ENCODE data around the gene ASPG.
A peak's percentile ranks its signal among the peaks of the same experiment; 100 is the strongest.

ASPG gene

DNA sequence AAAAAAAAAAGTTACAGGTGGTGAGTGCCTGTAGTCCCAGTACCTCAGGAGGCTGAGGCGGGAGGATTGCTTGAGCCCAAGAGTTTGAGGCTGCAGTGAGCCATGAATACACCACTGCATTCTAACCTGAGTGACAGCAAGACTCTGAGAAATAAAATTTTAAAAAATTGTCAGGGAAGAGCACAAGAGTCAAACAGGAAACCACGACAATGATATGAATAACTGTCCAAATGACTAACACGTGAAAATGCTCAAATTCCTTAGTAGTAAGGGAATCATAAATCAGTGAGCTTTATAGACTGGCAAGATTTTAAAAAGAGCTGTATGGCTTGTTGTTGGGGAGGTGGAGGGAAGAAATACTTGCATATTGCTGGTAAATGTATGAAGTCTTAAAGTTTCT lies 12.9 kb upstream of the ASPG start:
- H3K4me3 ChIP-seq (ENCODE audit: low read depth, low read length), result no peak overlapping the region
- no peak for DNase-seq (ENCODE audit: low read depth)

DNA sequence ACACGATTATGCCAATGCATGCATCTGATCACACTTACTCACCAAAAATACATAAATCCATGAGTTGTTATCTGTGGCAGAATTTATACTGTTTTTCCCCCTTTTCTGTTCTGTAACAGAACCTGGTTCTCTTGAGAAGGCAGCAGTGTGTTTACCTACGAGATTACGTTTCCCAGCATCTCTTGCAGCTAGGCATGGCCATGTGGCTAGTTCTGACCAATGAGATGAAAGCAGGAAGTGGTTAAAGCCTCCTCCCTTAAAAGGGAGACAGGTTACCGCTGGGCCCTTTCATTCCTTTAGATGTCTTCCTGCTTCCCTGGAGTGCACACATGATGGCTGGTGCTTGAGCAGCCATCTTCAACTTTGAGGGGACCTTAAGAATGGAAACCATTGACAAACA lies 11.7 kb upstream of the ASPG start:
- DNase-seq (ENCODE audit: low read depth), result no peak
- H3K4me3 ChIP-seq (ENCODE audit: low read depth, low read length), result no peak overlapping the region

- no peak for DNase-seq (ENCODE audit: low read depth)
Measured at GRCh38 chr14:104075530-104076151, 9.9 kb upstream of the ASPG start.

DNA sequence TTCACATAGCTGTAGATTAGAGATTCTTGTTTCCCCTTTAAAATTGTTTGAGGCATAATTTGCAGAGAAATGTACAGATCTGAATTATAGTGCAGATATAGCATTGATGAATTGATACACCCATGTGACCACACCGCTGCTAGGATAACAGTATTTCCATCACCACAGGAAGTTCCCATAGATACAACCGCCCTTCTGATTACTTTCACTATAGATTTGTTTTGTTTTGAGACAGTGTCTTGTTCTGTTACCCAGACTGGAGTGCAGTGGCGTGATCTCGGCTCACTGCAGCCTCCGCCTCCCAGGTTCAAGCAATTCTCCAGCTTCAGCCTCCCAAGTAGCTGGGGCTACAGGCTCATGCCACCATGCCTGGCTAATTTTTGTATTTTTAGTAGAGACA lies 8.8 kb upstream of the ASPG start:
- H3K4me3 ChIP-seq (ENCODE audit: low read depth, low read length), result no peak overlapping the region
- DNase-seq (ENCODE audit: low read depth), result no peak

More at GRCh38 chr14:104075530-104076151, 9.9 kb upstream of the ASPG start:
- H3K4me3 ChIP-seq (ENCODE audit: low read depth, low read length), result no peak overlapping the region

DNA sequence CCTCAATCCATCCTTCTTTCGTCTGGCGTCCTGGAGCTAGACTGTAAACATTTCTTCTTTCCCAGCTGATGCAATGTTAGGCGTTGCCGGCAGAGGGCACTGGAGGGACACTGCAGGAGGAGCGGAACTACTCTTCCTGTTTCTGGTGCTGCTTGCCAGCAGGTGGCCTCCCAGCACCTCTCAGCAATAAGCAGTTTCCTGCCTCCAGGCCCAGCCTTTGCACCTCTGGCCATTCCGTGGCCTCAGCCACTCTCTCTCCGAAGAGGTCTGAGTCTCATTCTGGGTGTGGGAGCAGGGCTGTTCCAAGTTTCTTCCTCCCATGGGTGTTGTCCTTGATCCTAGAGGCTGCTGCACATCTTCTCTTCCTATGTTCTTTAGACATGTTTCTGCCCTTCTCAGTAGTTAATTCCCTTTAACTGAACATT lies 7.5 kb upstream of the ASPG start:
- peak; percentile 39 for DNase-seq (ENCODE audit: low read depth)
- no peak overlapping the region for H3K4me3 ChIP-seq (ENCODE audit: low read depth, low read length)

DNA sequence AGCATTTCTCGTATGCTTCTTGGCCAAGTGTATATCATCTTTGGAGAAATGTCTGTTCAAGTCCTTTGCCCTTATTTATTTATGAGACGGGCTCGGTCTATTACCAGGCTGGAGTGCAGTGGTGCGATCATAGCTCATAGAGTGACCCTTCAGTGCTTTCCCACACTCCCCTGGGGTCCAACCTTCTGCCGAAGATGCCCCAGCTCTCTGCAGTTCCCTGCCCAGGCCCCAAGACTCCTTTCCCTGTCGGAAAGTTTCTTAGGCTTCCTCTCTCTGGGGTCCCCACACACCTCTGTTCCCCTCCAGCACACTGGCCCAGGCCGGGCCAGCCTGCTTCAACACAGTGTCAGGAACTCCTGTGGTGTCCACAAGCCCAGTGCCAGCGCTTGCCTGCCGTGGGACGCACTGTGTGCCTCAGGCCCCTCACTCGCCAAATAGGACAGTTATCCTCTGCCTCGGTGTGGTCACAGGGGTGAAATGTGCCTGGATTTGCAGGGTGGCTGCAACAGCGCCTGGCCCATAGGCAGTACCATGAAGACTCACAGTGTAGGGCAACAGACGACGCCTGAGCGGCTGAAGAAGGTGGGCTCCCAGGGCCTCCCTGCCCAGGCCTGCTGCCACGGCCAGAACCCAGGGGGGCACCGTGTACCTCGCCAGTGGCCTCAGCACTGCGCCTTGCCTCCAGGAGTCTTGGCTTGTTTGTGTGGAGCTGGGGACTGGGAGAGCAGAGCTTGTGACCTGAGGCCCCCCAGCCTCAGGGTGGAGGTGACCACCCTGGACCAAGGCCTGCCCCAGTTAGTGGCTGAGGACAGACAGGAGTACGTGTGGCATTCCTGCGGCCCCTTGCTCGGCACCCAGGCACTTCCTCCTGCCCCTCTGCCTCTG lies 4.9 kb upstream of the ASPG start:
- DNase-seq (ENCODE audit: low read depth), result no peak
- H3K4me3 ChIP-seq (ENCODE audit: low read depth, low read length), result no peak overlapping the region

DNA sequence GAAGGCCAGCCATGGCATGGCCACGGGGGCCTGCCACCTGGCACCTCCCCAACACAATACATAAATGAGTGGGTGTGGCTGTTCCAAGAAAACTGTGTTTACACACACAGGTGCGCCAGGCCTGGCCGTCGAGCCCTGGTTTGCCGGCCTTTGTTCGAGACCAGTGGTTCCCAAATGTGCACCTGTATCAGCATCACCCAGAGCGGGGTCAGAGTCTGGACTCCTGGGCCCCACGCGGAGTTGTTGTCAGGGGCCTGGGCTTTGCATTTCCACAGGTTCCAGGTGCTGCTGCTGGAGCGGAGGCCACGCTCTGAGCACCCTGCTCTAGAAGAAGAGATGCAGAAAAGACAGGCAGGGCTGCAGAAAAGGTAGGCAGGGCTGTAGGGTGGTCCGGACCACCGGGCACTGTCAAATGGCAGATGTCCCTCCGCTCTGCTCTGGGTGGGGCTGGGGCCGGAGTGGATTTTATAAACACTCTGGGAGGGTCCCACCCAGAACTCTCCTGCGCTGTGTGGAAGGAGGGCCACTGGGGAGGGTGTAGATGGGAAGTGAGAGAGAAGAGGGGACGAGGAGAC lies 4.2 kb upstream of the ASPG start:
- no peak for DNase-seq (ENCODE audit: low read depth)
- H3K4me3 ChIP-seq (ENCODE audit: low read depth, low read length), result no peak overlapping the region

DNA sequence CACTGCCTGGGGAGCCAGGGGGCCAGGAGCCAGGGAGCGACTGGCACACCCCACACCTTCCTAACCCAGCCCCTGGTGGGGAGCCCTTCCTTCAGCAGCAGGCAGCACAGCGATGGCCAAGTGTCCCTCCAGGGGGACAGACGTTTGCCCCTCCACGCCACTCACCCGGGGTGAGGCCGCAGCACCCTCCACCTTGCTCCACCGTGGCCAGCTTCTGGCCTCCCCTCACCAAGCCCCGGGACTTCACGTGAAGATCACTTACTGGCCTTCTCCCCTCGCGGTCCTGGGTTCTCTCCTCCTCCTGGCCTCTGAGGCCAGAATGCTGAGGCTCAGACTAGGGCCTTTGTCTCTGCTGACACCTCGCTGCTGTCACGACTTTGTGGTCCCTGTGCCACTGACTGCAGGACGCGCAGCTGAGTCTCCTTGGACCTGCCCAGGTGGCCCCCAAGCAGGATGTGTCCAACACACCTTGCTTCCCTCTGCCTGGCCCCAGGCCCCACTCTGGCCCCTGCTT lies 3.5 kb upstream of the ASPG start:
- H3K4me3 ChIP-seq (ENCODE audit: low read depth, low read length), result no peak overlapping the region
- DNase-seq (ENCODE audit: low read depth), result no peak

DNA sequence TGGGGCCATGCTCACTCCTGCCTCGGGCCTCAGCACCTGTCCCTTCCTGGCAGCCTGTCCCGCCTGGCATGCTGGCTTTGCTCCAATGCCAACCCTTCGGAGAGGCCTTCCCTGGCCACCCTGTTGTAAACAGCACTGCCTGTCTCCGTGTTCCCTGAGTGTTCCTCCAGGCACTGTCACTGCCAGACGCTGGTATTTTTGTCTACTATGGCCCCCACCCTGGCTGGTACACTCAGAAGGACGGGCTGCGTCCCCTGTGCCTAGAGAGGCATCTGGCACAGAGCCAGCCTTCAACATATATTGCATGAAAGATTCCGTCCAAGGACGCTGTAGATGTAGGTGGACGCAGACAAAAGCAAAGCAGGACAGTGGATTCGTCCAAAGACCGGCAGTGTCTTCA lies 2.7 kb upstream of the ASPG start:
- DNase-seq (ENCODE audit: low read depth), result no peak
- H3K4me3 ChIP-seq (ENCODE audit: low read depth, low read length), result no peak overlapping the region

GRCh38 chr14:104084251-104085002 lies 1.1 kb upstream of the ASPG start:
- no peak overlapping the region for H3K4me3 ChIP-seq (ENCODE audit: low read depth, low read length)
- DNase-seq (ENCODE audit: low read depth), result no peak

- no peak overlapping the region for H3K4me3 ChIP-seq (ENCODE audit: low read depth, low read length)
- DNase-seq (ENCODE audit: low read depth), result no peak
Measured at GRCh38 chr14:104085889-104086201, 345 bp downstream of the ASPG start.

DNA sequence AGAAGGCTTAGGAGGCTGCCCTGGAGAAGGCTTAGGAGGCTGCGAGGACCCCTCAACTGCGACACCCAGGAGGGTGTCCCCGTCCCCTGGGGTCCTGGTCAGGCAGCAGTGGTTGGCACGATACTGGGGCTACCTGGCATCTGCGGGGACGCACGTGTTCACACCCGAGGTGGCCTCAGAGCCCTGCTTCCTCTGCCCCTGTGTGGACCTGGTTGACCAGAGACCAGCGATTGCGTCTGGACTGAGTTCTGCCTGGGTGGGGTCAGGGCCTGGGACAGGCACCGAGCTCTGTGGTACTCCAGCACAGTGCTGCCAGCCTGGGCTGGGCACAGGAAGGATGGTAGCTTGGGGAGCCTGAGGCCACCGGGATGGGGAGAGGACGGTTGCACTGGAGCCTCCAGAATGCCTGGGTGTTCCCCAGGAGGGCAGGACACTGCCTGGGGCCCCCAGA lies 735 bp downstream of the ASPG start:
- no peak for DNase-seq (ENCODE audit: low read depth)
- H3K4me3 ChIP-seq (ENCODE audit: low read depth, low read length), result no peak overlapping the region

DNA sequence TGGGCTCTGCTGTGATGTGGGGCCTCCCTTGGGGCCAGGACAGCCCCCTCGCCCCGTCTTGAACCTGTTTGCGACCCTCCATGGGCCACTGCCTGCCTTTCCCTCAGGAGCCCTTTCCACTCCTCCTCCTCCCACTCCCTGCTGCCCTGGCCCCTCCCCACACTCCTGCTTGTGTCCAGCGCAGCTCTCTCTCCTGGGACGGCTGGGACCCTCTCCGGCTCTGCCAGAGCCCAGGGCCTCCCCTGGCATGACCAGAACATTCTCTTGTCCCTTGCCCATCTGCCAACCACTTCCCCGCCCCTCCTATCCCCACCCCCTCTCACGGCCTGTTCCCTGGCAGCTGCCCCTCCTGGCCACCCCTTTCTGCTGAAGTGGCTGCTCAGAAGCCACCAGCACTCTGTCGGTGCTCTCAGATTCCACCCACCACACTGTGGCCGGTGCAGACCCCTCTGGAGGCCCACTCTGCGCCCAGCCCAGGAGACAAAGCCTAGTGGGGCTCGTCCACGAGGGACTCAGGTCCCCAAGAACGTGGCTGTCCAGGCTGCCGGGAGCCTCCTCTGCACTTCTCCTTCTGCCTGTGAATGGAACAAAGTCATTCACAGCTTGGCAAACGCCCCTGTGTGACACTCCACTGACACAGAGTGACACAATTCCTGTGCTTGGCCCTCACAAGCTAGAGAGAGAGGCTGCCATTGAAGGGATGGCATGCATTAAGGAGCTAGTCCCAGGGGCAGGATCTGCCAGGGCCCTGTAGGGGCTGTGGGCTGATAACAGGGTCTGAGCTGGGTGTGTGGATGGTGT lies 1.4 kb downstream of the ASPG start:
- DNase-seq (ENCODE audit: low read depth), result no peak

GRCh38 chr14:104087505-104087904 lies 2.0 kb downstream of the ASPG start:
- no peak overlapping the region for H3K4me3 ChIP-seq (ENCODE audit: low read depth, low read length)
- no peak for DNase-seq (ENCODE audit: low read depth)

More for the DNA sequence above, 1.4 kb downstream of the ASPG start:
- no peak overlapping the region for H3K4me3 ChIP-seq (ENCODE audit: low read depth, low read length)

DNA sequence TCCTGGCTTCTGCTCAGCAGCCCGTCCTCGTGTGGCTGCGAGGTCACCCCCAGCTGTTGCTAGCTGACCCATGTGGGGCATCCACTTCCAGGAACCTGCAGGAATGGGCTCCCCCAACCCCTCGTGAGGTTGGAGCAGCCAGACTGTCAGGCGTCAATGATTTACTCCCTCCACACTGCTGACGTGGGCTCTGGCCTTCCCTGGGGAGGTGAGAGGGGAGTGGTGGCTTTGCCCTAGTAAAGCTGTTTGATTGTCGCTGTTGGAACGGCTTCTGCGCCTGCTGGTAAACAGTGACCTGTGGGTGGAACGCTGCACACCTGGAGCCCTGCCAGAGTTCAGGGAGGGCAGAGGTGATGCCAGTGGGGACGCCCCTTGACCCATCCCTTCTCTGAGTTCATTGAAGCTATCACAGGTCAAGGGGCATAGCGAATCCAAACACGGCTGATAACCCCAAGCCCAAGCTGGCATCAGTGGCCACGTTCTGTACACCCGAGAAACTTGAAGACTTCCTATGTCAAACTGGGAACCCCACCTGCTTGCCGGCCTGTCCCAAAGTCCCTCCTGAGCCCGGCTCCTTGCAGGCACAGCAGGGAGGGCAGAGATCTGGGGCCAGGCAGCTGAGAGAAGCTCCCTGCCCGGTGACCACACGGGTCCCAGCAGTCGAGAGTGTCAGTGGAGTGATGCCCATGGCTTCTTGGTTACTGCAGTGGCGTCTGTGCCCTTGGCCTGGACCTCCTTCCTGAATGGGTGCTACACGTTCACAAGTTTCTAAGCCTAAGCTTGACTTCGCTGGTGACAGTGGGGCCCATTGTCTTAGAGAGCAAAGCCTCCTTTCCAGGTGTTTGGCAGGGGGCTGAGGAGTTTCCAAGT lies 2.7 kb downstream of the ASPG start:
- H3K4me3 ChIP-seq (ENCODE audit: low read depth, low read length), result no peak overlapping the region
- DNase-seq (ENCODE audit: low read depth), result no peak

GRCh38 chr14:104090071-104090748 lies 4.7 kb downstream of the ASPG start:
- no peak overlapping the region for H3K4me3 ChIP-seq (ENCODE audit: low read depth, low read length)
- no peak for DNase-seq (ENCODE audit: low read depth)

- H3K4me3 ChIP-seq (ENCODE audit: low read depth, low read length), result no peak overlapping the region
- no peak for DNase-seq (ENCODE audit: low read depth)
Measured at GRCh38 chr14:104091061-104091926, 5.8 kb downstream of the ASPG start.

Measured in skeletal muscle cell (primary cell).